Hepatic stellate cell (primary cell): ENCODE data around the gene GDPD2.

Source experiments
- DNase-seq: peaks from one replicate; pipeline ENCODE4 v3.0.0; 2011; ENCODE audit warnings: low spot score

The GDPD2 gene

GRCh38 chrX:70437921-70438665 is 15.0 kb downstream of the GDPD2 start:
- no peak for DNase-seq

DNA sequence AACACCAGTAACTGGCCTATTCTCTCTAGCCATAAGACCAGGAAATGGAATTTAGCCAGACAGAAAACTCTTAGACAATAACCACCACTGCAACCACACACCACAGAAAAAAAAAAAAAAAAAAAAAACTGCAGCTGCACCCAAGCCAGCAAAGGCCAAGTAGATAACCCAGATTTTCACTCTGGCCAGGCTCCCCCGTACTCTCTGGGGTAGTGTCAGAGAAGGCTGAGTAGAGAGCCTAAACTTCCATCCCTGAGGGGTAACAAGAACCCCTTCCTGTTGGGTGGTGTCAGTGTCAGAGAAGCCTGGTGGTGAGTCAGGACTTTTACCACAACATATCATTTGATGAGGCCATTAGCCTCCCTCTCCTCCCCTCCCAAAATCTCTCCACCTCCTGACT is 15.9 kb downstream of the GDPD2 start:
- no peak for DNase-seq

- DNase-seq = no peak
These were observed 19.1 kb downstream of the GDPD2 start for GRCh38 chrX:70442224-70442623.

GRCh38 chrX:70444326-70444945 is 21.3 kb downstream of the GDPD2 start, which contains the start of gene DLG3:
Gene DLG3, plus strand, starts transcription at chrX:70444835. Its CDS starts 367 bp downstream, at chrX:70445202.
- DNase-seq = peak; percentile 80

GRCh38 chrX:70444946-70445656 is 22.0 kb downstream of the GDPD2 start:
- no peak for DNase-seq

DNA sequence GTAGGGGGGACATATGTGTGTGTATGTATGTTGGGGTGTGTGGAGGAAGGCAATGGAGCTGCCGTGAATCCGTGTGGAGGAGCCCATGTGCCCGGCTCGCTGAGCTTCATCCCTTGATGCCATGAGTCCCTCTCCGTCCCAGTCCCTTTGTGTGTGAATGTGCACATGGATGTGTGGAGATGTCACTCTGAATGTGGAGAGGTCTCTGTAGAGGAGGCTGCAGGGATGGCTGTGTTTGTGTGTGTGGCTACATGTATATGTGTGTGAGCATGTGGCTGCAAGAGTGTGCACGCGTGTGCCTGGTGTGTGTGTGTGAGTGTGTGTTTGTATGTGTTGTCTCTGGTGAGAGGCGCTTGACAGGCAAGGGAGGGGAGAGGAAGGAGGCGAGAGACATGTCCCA is 22.8 kb downstream of the GDPD2 start:
- DNase-seq = no peak

DNA sequence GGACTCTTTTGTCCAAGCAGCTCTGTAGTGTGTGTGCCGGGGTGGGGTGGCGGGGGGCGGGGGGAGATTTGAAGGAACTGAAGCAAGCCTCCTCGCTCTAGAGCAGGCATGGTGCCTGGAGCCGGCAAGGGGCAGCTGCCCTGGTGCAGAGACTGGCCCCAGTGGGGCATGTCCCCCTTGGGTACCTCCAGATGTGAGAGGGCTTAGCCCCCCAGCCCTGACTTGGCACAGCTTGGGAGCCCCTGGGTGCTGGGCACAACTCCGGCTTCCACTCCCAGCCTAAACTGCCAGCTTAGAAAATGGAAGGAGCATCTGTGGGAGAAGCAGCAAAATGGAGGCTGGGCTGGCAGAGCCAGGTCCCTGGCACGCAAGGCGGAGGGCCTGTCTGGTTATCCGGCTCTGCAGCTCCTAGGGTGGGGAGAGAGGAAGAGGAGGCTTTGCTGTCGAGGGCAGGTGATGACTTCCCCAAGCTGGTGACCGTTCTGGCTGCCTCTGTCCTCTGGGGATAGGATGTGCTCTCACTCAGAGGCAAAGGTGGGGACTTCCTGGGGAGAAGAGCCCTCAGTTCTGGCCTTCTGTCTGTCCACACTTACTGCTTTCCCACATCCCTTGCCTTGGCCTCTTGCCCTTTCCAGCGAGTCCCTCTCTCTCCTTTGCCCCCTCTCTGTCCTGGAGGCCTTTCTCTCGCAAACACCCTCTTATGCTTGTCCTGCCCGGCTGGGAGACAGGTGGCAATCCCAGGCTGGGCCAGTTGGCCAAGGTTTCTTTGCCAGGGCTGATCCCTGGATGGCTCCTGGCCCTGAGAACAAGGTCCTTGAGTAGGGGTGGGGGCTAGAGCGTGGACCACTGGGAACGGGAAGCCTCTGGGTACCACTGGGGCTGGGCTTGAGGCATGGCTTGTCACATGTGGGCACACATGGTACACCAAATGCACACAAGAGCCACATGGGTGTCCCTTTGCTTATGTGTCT is 23.6 kb downstream of the GDPD2 start:
- no peak for DNase-seq

DNA sequence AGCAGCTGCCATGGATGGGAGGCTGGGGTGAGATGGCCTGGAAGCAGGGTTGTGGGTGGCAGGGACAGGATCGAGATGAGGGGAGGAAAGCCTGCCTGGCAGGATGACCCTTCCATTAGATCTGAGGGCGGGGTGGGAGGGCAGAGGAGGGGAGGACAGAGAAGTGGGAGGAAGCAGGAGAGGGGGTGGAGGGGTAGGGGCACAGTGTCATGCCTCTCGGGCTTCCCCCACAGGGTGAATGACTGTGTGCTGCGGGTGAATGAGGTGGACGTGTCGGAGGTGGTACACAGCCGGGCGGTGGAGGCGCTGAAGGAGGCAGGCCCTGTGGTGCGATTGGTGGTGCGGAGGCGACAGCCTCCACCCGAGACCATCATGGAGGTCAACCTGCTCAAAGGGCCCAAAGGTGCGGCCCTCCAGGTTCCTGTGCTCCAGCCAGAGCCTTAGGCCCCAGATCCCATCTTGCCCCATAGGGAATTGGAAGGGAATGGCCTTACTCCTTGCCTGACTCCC is 26.4 kb downstream of the GDPD2 start:
- DNase-seq = no peak

- peak; percentile 67 for DNase-seq
These were observed 29.1 kb downstream of the GDPD2 start for GRCh38 chrX:70452143-70452733.

- DNase-seq = no peak
These were observed 30.0 kb downstream of the GDPD2 start for GRCh38 chrX:70453024-70453618.

- peak; percentile 70 for DNase-seq
These were observed 31.6 kb downstream of the GDPD2 start for GRCh38 chrX:70454441-70455365.

- DNase-seq = peak; percentile 6
These were observed 32.5 kb downstream of the GDPD2 start for GRCh38 chrX:70455366-70456202.

DNA sequence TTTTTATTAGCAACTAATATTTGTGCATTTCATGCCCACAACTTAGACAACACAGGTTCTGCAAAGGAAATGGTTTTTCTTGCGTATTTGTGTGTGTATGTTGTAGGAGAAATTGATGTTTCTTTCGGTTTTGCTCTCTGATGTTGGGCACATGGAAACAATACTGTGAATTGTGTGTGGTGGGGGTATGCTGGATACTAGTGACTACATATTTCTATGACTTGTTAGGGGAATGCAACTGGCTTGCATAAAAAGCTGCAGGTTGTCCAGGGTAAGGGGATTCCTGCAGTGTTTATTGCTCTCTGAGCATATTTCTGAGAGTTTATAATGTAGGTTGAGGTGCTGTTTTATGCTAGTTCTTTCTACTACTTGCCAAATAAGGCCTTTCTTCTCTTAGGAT is 33.1 kb downstream of the GDPD2 start:
- DNase-seq = no peak

DNA sequence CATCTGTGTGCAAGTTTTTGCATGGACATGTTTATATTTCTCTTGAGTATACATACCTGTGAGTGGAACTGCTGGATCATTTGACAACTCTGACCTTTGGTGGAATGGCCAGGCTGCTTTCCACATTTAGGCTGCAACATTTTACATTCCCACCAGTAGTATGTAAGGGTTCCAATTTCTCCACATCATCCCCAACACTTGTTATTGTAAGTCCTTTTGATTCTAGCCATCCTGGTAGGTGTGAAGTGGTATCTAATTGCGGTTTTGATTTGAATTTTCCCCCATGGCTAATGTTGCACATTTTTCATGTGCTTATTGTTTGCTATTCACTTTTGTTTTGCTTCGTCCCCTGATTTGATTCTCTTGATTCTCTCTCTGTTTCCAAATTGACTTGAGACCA is 37.9 kb downstream of the GDPD2 start:
- DNase-seq = no peak

DNA sequence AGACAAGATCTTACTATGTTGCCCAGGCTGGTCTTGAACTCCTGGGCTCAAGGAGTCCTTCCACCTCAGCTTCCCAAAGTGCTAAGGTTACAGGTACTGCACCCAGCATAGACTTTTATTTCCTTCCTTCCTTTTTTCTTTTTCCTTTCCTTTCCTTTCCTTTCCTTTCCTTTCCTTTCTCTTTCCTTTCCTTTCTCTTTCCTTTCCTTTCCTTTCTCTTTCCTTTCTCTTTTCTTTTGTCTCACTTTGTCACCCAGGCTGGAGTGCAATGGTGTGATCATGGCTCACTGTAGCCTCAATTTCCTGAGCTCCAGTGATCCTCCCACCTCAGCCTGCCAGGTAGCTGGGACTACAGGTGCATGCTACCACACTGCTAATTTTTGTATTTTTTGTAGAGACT is 40.9 kb downstream of the GDPD2 start:
- no peak for DNase-seq

DNA sequence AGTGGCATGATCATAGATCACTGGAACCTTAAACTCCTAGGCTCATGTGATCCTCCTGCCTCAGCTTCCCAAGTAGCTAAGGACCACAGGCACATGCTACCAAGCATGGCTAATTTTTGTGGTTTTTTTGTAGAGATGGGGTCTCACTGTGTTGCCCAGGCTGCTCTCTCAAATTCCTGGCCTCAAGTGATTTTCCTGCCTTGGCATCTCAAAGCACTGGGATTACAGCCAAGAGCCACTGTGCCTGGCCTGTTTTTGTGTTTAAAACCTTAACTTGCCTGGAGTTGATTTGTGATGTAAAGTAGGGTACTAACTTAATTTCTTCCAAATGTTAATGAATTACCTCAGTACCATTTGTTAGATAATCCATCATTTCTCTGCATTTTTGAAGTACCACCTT is 43.9 kb downstream of the GDPD2 start:
- DNase-seq = no peak

- no peak for DNase-seq
These were observed 45.6 kb downstream of the GDPD2 start for GRCh38 chrX:70468709-70469108.

- DNase-seq = no peak
These were observed 47.8 kb downstream of the GDPD2 start for GRCh38 chrX:70470850-70471289.
